WTC11 (cell line): ENCODE results near the gene TMEM39A. TPM values are rescaled to one million over a fixed set of nuclear protein-coding genes. Genes with fewer than 3 reads are reported as not detected.

Source experiments
- ATAC-seq: fragments of 200-7000 bp; cut with Tn5 transposase; 2 replicates; pipeline ENCODE4 v1.10.0; 2021; ENCODE audit warnings: mild to moderate bottlenecking, moderate library complexity
- CTCF ChIA-PET: fragments of 300-600 bp; sonication (Branson Sonifier 250); formaldehyde crosslinking; loops from one replicate; lab custom pipeline; 2021; ENCODE audit warnings: antibody characterized with exemption; lab: Charles Lee
- POLR2A ChIA-PET: fragments of 350-600 bp; sonication (Branson Sonifier 250); formaldehyde crosslinking; loops from one replicate; lab custom pipeline; 2021; ENCODE audit warnings: antibody characterized with exemption; lab: Charles Lee
- DNase-seq: peaks from one replicate; pipeline ENCODE4 v3.0.0; 2021; ENCODE audit warnings: low spot score
- H3K27ac Mint-ChIP-seq: 2 replicates; pipeline ENCODE4 v1.8.0; 2021; ENCODE audit warnings: mixed read lengths
- H3K27me3 Mint-ChIP-seq: 2 replicates; pipeline ENCODE4 v1.8.0; 2021; ENCODE audit warnings: low read depth, mild to moderate bottlenecking, moderate library complexity, mixed read lengths
- H3K36me3 Mint-ChIP-seq: 2 replicates; pipeline ENCODE4 v1.8.0; 2021; ENCODE audit warnings: mixed read lengths
- H3K4me1 Mint-ChIP-seq: 2 replicates; pipeline ENCODE4 v1.8.0; 2022; ENCODE audit warnings: mixed read lengths
- H3K4me3 Mint-ChIP-seq: 2 replicates; pipeline ENCODE4 v1.8.0; 2021; ENCODE audit warnings: mild to moderate bottlenecking, moderate library complexity, mixed read lengths
- H3K9me3 Mint-ChIP-seq: 2 replicates; pipeline ENCODE4 v1.8.0; 2021; ENCODE audit warnings: mixed read lengths
- AR ChIP-seq: fragments of 250-450 bp; sonication (Bioruptor Pico); IDR thresholded peaks from 2 replicates; pipeline ENCODE4 v1.9.0; 2021; ENCODE audit warnings: mild to moderate bottlenecking
- ATF6 ChIP-seq: sonication (generic); formaldehyde crosslinking; IDR thresholded peaks from 2 replicates; pipeline ENCODE4 v1.8.1; 2023; ENCODE audit warnings: mild to moderate bottlenecking, missing genetic modification reagents
- CBFB ChIP-seq: sonication (generic); formaldehyde crosslinking; IDR thresholded peaks from 2 replicates; pipeline ENCODE4 v1.8.1; 2022; ENCODE audit warnings: mild to moderate bottlenecking, low read depth, missing genetic modification reagents
- ESRRA ChIP-seq: sonication (generic); formaldehyde crosslinking; IDR thresholded peaks from 2 replicates; pipeline ENCODE4 v1.8.1; 2022; ENCODE audit warnings: mild to moderate bottlenecking, missing genetic modification reagents, borderline replicate concordance
- ETV6 ChIP-seq: sonication (generic); formaldehyde crosslinking; IDR thresholded peaks from 2 replicates; pipeline ENCODE4 v1.8.1; 2022; ENCODE audit warnings: mild to moderate bottlenecking, missing genetic modification reagents
- FOXK1 ChIP-seq: sonication (generic); formaldehyde crosslinking; IDR thresholded peaks from 2 replicates; pipeline ENCODE4 v1.8.0; 2022; ENCODE audit warnings: mild to moderate bottlenecking, moderate library complexity, missing genetic modification reagents
- GTF2I ChIP-seq: fragments of 250-450 bp; sonication (Bioruptor Pico); conservative IDR thresholded peaks from 2 replicates; pipeline ENCODE4 v1.4.0; 2021; ENCODE audit warnings: mild to moderate bottlenecking
- HMGXB4 ChIP-seq: sonication (generic); formaldehyde crosslinking; IDR thresholded peaks from 2 replicates; pipeline ENCODE4 v1.8.1; 2023; ENCODE audit warnings: mild to moderate bottlenecking, moderate library complexity, missing genetic modification reagents
- IRF1 ChIP-seq: sonication (generic); formaldehyde crosslinking; IDR thresholded peaks from 2 replicates; pipeline ENCODE4 v1.8.0; 2023; ENCODE audit warnings: missing genetic modification reagents
- MAX ChIP-seq: sonication (generic); formaldehyde crosslinking; IDR thresholded peaks from 2 replicates; pipeline ENCODE4 v1.8.0; 2022; ENCODE audit warnings: mild to moderate bottlenecking, missing genetic modification reagents
- NFE2L1 ChIP-seq: sonication (generic); formaldehyde crosslinking; IDR thresholded peaks from 2 replicates; pipeline ENCODE4 v1.8.1; 2023; ENCODE audit warnings: missing genetic modification reagents
- NFYB ChIP-seq: sonication (generic); formaldehyde crosslinking; conservative IDR thresholded peaks from 2 replicates; pipeline ENCODE4 v1.8.0; 2022; ENCODE audit warnings: low read depth, missing genetic modification reagents
- RORB ChIP-seq: fragments of 250-450 bp; sonication (Bioruptor Pico); IDR thresholded peaks from 2 replicates; pipeline ENCODE4 v1.9.0; 2021; ENCODE audit warnings: mild to moderate bottlenecking
- SOX15 ChIP-seq: fragments of 250-450 bp; sonication (Bioruptor Pico); IDR thresholded peaks from 2 replicates; pipeline ENCODE4 v1.9.0; 2021; ENCODE audit warnings: mild to moderate bottlenecking
- SP1 ChIP-seq: sonication (generic); formaldehyde crosslinking; conservative IDR thresholded peaks from 2 replicates; pipeline ENCODE4 v1.8.1; 2022; ENCODE audit warnings: missing genetic modification reagents
- TEAD1 ChIP-seq: sonication (generic); formaldehyde crosslinking; IDR thresholded peaks from 2 replicates; pipeline ENCODE4 v1.8.0; 2022; ENCODE audit warnings: mild to moderate bottlenecking, missing genetic modification reagents
- ZMAT4 ChIP-seq: fragments of 250-450 bp; sonication (Bioruptor Pico); IDR thresholded peaks from 2 replicates; pipeline ENCODE4 v1.9.0; 2021; ENCODE audit warnings: mild to moderate bottlenecking
- ZNF121 ChIP-seq: sonication (generic); formaldehyde crosslinking; IDR thresholded peaks from 2 replicates; pipeline ENCODE4 v1.8.0; 2023; ENCODE audit warnings: missing genetic modification reagents
- ZNF232 ChIP-seq: sonication (generic); formaldehyde crosslinking; IDR thresholded peaks from 2 replicates; pipeline ENCODE4 v1.8.0; 2022; ENCODE audit warnings: mild to moderate bottlenecking, missing genetic modification reagents
- ZNF263 ChIP-seq: sonication (generic); formaldehyde crosslinking; IDR thresholded peaks from 2 replicates; pipeline ENCODE4 v1.8.1; 2022; ENCODE audit warnings: low read depth, mild to moderate bottlenecking, moderate library complexity, missing genetic modification reagents
- ZNF396 ChIP-seq: fragments of 250-450 bp; sonication (Bioruptor Pico); IDR thresholded peaks from 2 replicates; pipeline ENCODE4 v1.8.0; 2021; ENCODE audit warnings: mild to moderate bottlenecking, moderate library complexity, borderline replicate concordance
- ZNF416 ChIP-seq: fragments of 250-450 bp; sonication (Bioruptor Pico); IDR thresholded peaks from 2 replicates; pipeline ENCODE4 v1.9.0; 2021; ENCODE audit warnings: mild to moderate bottlenecking, inconsistent platforms
- total RNA-seq: library from RNA; stranded (reverse); gene quantifications from 3 replicates; pipeline ENCODE4 v1.2.3, GENCODE V29; 2021

The TMEM39A gene
- total RNA-seq, 1 experiment from 2014 or later: 44.5 TPM

GRCh38 chr3:119490153-119490552 lies 26.7 kb upstream of the TMEM39A start:
- Mint-ChIP-seq H3K27ac (no peak overlapping the region), H3K4me1 (no peaks in the 10 kb centered on the region), H3K4me3 (no peak overlapping the region), H3K9me3 (no peaks in the 10 kb centered on the region), H3K36me3 (peaks cover 26% of the 10 kb centered on the region), H3K27me3 (no peaks in the 10 kb centered on the region)
- DNase-seq (no peak), ATAC-seq (peak; percentile 79; the same call in 1 of the 2 replicates)
- POLR2A ChIA-PET: no interaction called here
- TF ChIP-seq NFYB (CRISPR knock-in tag) (no peak), ETV6 (no peak), ATF6 (CRISPR knock-in tag) (no peak), ZNF416 (CRISPR knock-in tag) (no peak), ZNF263 (CRISPR knock-in tag) (no peak), IRF1 (CRISPR knock-in tag) (no peak), ZNF396 (no peak), AR (CRISPR knock-in tag) (no peak), TEAD1 (CRISPR knock-in tag) (no peak), SOX15 (CRISPR knock-in tag) (no peak), HMGXB4 (CRISPR knock-in tag) (no peak), ZMAT4 (CRISPR knock-in tag) (no peak), NFE2L1 (CRISPR knock-in tag) (no peak), ESRRA (CRISPR knock-in tag) (no peak)
- CTCF ChIA-PET: interaction anchor here (1.3 kb wide), 1 partner anchor 111 kb away, joined by 4 read pairs; no protein-coding TSS in a partner anchor

- H3K27ac Mint-ChIP-seq: no peak overlapping the region
- no peaks in the 10 kb centered on the region for H3K4me1 Mint-ChIP-seq
- ATAC-seq (no peak), DNase-seq (no peak)
- ChIA-PET CTCF (interaction anchor here (0.6 kb wide), 1 partner anchor 17 kb away, joined by 3 read pairs; the partner anchor contains the start of gene POGLUT1), POLR2A (no interaction called here)
- no peak overlapping the region for H3K4me3 Mint-ChIP-seq
- no peaks in the 10 kb centered on the region for H3K27me3 Mint-ChIP-seq
- H3K36me3 Mint-ChIP-seq: peaks cover 16% of the 10 kb centered on the region
- no peaks in the 10 kb centered on the region for H3K9me3 Mint-ChIP-seq
- TF ChIP-seq ZNF232 (CRISPR knock-in tag) (no peak), GTF2I (CRISPR knock-in tag) (no peak), MAX (CRISPR knock-in tag) (no peak), RORB (CRISPR knock-in tag) (no peak), ZNF121 (CRISPR knock-in tag) (no peak), SP1 (CRISPR knock-in tag) (no peak), CBFB (CRISPR knock-in tag) (no peak), ATF6 (CRISPR knock-in tag) (no peak), FOXK1 (CRISPR knock-in tag) (no peak)
Observed at GRCh38 chr3:119485563-119485962, 22.1 kb upstream of the TMEM39A start.
